Transverse colon (tissue), 4 donors: ENCODE measurements around the gene GLS. TPM values are rescaled to one million over a fixed set of nuclear protein-coding genes. Genes with fewer than 3 reads are reported as not detected.

Experiments used
- DNase-seq: peaks from one replicate; pipeline ENCODE4 v3.0.0-alpha.2; 2019
- H3K27ac ChIP-seq, 4 donors: fragments of 200-600 bp; sonication (generic); 2 replicates each; pipeline ENCODE4 v1.5.1; 2016 to 2018; ENCODE audit warnings: inconsistent platforms in 4 of 4
- H3K27me3 ChIP-seq: fragments of 200-600 bp; sonication (generic); 2 replicates; pipeline ENCODE4 v1.5.1; 2017; ENCODE audit warnings: inconsistent platforms
- H3K36me3 ChIP-seq, 4 donors: fragments of 200-600 bp; sonication (generic); 2 replicates each; pipeline ENCODE4 v1.5.1; 2017 to 2019; ENCODE audit warnings: inconsistent platforms in 4 of 4
- H3K4me1 ChIP-seq, 4 donors: fragments of 200-600 bp; sonication (generic); 2 replicates each; pipeline ENCODE4 v1.5.1; 2017 to 2020; ENCODE audit warnings: inconsistent platforms in 4 of 4
- H3K4me3 ChIP-seq, 4 donors: fragments of 200-600 bp; sonication (generic); 1 replicate in 1 of 4; 2 replicates in 3 of 4; pipeline versions ENCODE4 v1.5.1 to v1.6.1; 2017 to 2019; ENCODE audit warnings: inconsistent platforms in 4 of 4
- H3K9me3 ChIP-seq, 2 donors: fragments of 200-600 bp; sonication (generic); 2 replicates each; pipeline ENCODE4 v1.5.1; 2017 to 2019; ENCODE audit warnings: inconsistent platforms in 2 of 2
- CTCF ChIP-seq, 5 experiments: fragments of 200-600 bp in 3 of 5; fragments of 450-650 bp in 2 of 5; sonication (generic) in 3 of 5; IDR thresholded peaks; 1 replicate in 2 of 5; 2 replicates in 3 of 5; pipeline ENCODE4 v1.5.1; 2016 to 2017; ENCODE audit warnings: antibody characterized with exemption in 5 of 5, inconsistent platforms in 3 of 5, mild to moderate bottlenecking in 2 of 5, moderate library complexity in 1 of 5
- EP300 ChIP-seq: sonication (generic); formaldehyde crosslinking; IDR thresholded peaks from one replicate; pipeline ENCODE4 v1.6.1; 2017; ENCODE audit warnings: antibody characterized with exemption, low read depth
- POLR2A ChIP-seq: fragments of 450-650 bp; IDR thresholded peaks from one replicate; pipeline ENCODE4 v1.6.1; 2016; ENCODE audit warnings: antibody characterized with exemption, mild to moderate bottlenecking, moderate library complexity
- POLR2AphosphoS5 ChIP-seq, 3 donors: sonication (generic); formaldehyde crosslinking; IDR thresholded peaks; one replicate each; pipeline ENCODE4 v1.6.1; 2016; ENCODE audit warnings: antibody characterized with exemption in 3 of 3
- WGBS, 2 donors: methylation state at CpG; one replicate each; pipeline ENCODE4 v1.1.5; 2018; ENCODE audit warnings: low coverage in 1 of 2; 5-methylcytosine and 5-hydroxymethylcytosine counted together
- in situ Hi-C, 4 donors: fragments of 200-750 bp; cut with MboI; loops; one replicate each; pipeline versions ENCODE4 v1.15.0 to v1.15.1; 2017; ENCODE audit warnings: low sequenced_read_pairs in 3 of 4, low pct_ligation_motif_present in 1 of 4, low pct_unique_long_range_greater_than_20kb in 1 of 4
- intact Hi-C: fragments of 100-400 bp; cut with DNase I; formaldehyde crosslinking; loops from one replicate; pipeline ENCODE4 v1.15.1; 2023; ENCODE audit warnings: low total_unique reads
- total RNA-seq, 4 donors: library from RNA; depleted of rRNA; stranded (reverse); fragments of >200 nt; gene quantifications; one replicate each; pipeline ENCODE4 v1.1.0, GENCODE V29; 2016

GLS gene
- total RNA-seq, 4 donors from 2014 or later: 58.0 to 141 (median 68.7) TPM

- no peak for TF ChIP-seq POLR2AphosphoS5 (IDR thresholded peaks at IDR 0.05)
- TF ChIP-seq CTCF (IDR thresholded peaks at IDR 0.05): no peak
- TF ChIP-seq EP300: no peak
- no peak for TF ChIP-seq POLR2A
- DNase-seq: no peak
- no peak overlapping the region for H3K4me3 ChIP-seq
- in situ Hi-C loops: no loop called here
- H3K27ac ChIP-seq: no peak overlapping the region
- H3K36me3 ChIP-seq: peaks cover 0 to 40% (median 15%) of the 10 kb centered on the region in 4 donors
- no peaks in the 10 kb centered on the region for H3K27me3 ChIP-seq
- intact Hi-C loops: no loop called here
- H3K4me1 ChIP-seq: peaks cover 0 to 5% (median 0%) of the 10 kb centered on the region in 4 donors
- no peaks in the 10 kb centered on the region for H3K9me3 ChIP-seq
- 63 to 77% methylated on average over 2 of the region's 2 CpGs for WGBS, 2 donors
Observed at GRCh38 chr2:190927301-190927700, 46.7 kb downstream of the GLS start.

- H3K27me3 ChIP-seq: no peaks in the 10 kb centered on the region
- TF ChIP-seq CTCF (IDR thresholded peaks at IDR 0.05) (no peak), EP300 (no peak), POLR2AphosphoS5 (IDR thresholded peaks at IDR 0.05) (no peak), POLR2A (no peak)
- H3K4me3 ChIP-seq: no peak overlapping the region
- H3K27ac ChIP-seq: no peak overlapping the region
- peaks cover 0 to 26% (median 11%) of the 10 kb centered on the region in 4 donors for H3K36me3 ChIP-seq
- no peaks in the 10 kb centered on the region for H3K9me3 ChIP-seq
- in situ Hi-C loops (no loop called here), intact Hi-C loops (no loop called here)
- 92 to 98% methylated on average over 6 to 7 of the region's 7 CpGs for WGBS, 2 donors
- DNase-seq: no peak
- H3K4me1 ChIP-seq: peaks cover 0 to 5% (median 0%) of the 10 kb centered on the region in 4 donors
Observed at GRCh38 chr2:190929919-190930318, 49.3 kb downstream of the GLS start.

GRCh38 chr2:190930411-190930810 lies 49.8 kb downstream of the GLS start:
- WGBS, 2 donors: 87 to 93% methylated on average over 3 of the region's 3 CpGs
- no peaks in the 10 kb centered on the region for H3K9me3 ChIP-seq
- H3K36me3 ChIP-seq: peaks cover 0 to 26% (median 10%) of the 10 kb centered on the region in 4 donors
- H3K4me3 ChIP-seq: no peak overlapping the region
- intact Hi-C loops (no loop called here), in situ Hi-C loops (no loop called here)
- TF ChIP-seq EP300: no peak
- TF ChIP-seq POLR2A: no peak
- no peak for TF ChIP-seq CTCF (IDR thresholded peaks at IDR 0.05)
- no peak for TF ChIP-seq POLR2AphosphoS5 (IDR thresholded peaks at IDR 0.05)
- DNase-seq: no peak
- no peak overlapping the region for H3K27ac ChIP-seq
- peaks cover 0 to 5% (median 0%) of the 10 kb centered on the region in 4 donors for H3K4me1 ChIP-seq
- no peaks in the 10 kb centered on the region for H3K27me3 ChIP-seq

- Histone ChIP-seq H3K4me3 (no peak overlapping the region), H3K27me3 (no peaks in the 10 kb centered on the region), H3K4me1 (peaks cover 0 to 4% (median 0%) of the 10 kb centered on the region in 4 donors), H3K27ac (no peak overlapping the region), H3K9me3 (no peaks in the 10 kb centered on the region), H3K36me3 (peaks cover 0 to 26% (median 10%) of the 10 kb centered on the region in 4 donors)
- no peak for DNase-seq
- intact Hi-C loops: no loop called here
- in situ Hi-C loops: no loop called here
- no peak for TF ChIP-seq EP300
- TF ChIP-seq POLR2AphosphoS5 (IDR thresholded peaks at IDR 0.05): no peak
- TF ChIP-seq CTCF (IDR thresholded peaks at IDR 0.05): no peak
- TF ChIP-seq POLR2A: no peak
- 73 to 76% methylated on average over 1 of the region's 1 CpG for WGBS, 2 donors
Observed at GRCh38 chr2:190932514-190932913, 51.9 kb downstream of the GLS start.
